Measurements from ENCODE around the gene IRX2.

IRX2 gene

DNA sequence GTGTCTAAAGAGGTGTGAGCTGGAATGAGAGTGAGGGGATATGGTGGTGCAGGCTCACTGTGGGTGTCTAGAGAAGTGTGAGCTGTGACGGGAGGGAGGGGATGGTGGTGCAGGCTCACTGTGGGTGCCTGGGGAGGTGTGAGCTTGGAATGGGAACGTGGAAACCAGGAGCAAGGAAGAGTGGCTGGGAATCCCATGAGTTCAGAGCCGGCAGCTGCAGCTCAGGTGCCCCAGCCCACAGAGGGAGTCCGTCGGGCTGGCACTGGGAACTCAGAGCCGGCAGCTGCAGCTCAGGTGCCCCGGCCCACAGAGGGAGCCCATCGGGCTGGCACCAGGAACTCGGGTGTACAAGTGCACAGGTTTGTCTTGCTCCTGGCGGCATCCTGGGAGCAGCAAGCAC, 45.6 kb downstream of the IRX2 start:
- TF ChIP-seq CTCF (IDR thresholded peaks at IDR 0.05; ENCODE audit: borderline replicate concordance, control extremely low read depth, extremely low read depth, insufficient read depth, missing control alignments), result no peak
- in situ Hi-C loops (cut with MboI; ENCODE audit: low sequenced_read_pairs, unreplicated experiment), result no loop called here
- DNase-seq (ENCODE audit: low spot score), result no peak

- no peak for DNase-seq (ENCODE audit: low spot score)
- in situ Hi-C loops (cut with MboI; ENCODE audit: low sequenced_read_pairs, unreplicated experiment), result no loop called here
- no peak for TF ChIP-seq CTCF (IDR thresholded peaks at IDR 0.05; ENCODE audit: borderline replicate concordance, control extremely low read depth, extremely low read depth, insufficient read depth, missing control alignments)
Observed at GRCh38 chr5:2704806-2705645, 46.5 kb downstream of the IRX2 start.

DNA sequence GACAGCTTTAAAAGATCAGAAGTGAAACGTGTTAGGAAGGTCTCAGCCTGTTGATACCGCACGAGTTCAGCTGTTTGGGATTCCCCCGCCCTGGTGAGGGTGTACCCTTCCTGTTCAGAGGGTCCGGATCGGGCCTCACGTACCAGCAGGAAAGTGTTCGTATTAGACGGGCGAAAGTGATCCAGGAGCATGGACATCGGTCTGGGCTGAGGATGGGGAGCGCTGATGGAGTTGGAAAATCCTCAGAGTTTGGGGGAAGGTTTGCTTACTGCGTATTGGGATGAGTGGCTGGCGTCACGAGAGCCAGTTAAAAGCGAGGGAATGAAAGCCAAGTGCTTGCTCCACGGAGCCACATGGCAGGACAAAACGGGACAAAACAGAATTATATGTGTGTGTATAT, 47.4 kb downstream of the IRX2 start:
- in situ Hi-C loops (cut with MboI; ENCODE audit: low sequenced_read_pairs, unreplicated experiment), result no loop called here
- no peak for DNase-seq (ENCODE audit: low spot score)
- TF ChIP-seq CTCF (IDR thresholded peaks at IDR 0.05; ENCODE audit: borderline replicate concordance, control extremely low read depth, extremely low read depth, insufficient read depth, missing control alignments), result no peak

DNA sequence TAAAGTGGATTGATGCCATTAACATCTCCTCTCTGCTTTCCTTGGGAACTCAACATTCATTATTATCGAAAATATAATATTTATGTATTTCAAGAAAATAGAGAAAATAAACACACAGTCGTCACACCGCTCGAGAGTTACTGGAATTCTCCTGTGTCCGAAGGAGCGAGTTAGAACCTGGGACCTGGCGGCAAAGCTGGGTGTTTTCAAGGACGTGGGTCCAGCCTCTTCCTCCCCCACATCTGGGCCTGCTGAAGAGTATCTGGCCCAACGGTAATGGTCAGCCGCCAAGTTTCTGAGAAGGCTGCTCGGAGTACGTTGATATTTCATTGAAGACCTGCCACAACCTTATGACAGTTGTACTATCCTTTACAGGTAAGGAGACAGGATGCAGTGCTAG, 47.9 kb downstream of the IRX2 start:
- no peak for TF ChIP-seq CTCF (IDR thresholded peaks at IDR 0.05; ENCODE audit: borderline replicate concordance, control extremely low read depth, extremely low read depth, insufficient read depth, missing control alignments)
- DNase-seq (ENCODE audit: low spot score), result no peak
- in situ Hi-C loops (cut with MboI; ENCODE audit: low sequenced_read_pairs, unreplicated experiment), result no loop called here

- TF ChIP-seq CTCF (IDR thresholded peaks at IDR 0.05; ENCODE audit: borderline replicate concordance, control extremely low read depth, extremely low read depth, insufficient read depth, missing control alignments), result no peak
- in situ Hi-C loops (cut with MboI; ENCODE audit: low sequenced_read_pairs, unreplicated experiment), result no loop called here
- DNase-seq (ENCODE audit: low spot score), result no peak
Observed at GRCh38 chr5:2703041-2703440, 48.4 kb downstream of the IRX2 start.

DNA sequence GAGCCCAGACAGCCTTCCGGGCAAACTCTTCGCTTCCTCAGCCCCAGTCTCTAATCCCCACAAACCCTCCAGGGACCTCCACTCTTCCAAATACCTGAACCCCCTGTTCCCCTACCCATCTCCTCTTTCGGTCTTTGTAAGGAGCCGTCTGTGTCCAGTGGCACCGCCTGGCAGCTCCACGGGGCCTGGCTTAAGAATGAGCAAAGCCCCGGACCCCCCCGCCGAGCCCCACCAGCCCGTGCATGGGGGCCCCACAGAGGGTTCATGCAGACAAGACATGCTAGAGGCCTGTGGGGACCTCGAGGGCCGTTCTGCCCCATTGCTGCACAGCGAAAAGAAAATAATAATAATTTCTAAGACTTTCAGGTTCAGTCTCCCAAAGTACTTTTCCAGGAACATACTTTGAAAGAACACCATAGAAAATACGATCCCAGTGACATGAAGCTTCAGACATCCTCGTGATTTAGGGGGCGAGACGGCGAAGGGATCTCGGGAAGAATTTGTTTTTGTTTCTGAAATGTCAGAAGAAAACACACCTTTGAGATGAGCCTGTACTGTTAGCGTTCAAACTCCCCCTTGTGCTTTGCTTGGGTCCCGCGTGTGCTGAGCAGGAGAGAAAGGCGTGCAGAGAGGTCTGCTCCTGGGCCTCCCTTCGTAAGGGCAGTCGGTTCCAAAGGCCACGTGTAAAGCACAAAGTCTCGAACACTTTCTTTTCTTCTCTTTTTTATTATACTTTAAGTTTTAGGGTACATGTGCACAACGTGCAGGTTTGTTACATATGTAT, 49.2 kb downstream of the IRX2 start:
- in situ Hi-C loops (cut with MboI; ENCODE audit: low sequenced_read_pairs, unreplicated experiment), result no loop called here
- TF ChIP-seq CTCF (IDR thresholded peaks at IDR 0.05; ENCODE audit: borderline replicate concordance, control extremely low read depth, extremely low read depth, insufficient read depth, missing control alignments), result no peak
- DNase-seq (ENCODE audit: low spot score), result no peak

All from GM13976 (cell line).